GM19397 (cell line): ENCODE results near the gene SLC39A11.
"Not testable (repeated sequence)": the region's sequence is repeated elsewhere in the genome, so short reads cannot be mapped to it uniquely, and the experiment has no call there.

Experiments used
- ATAC-seq: cut with Tn5 transposase; IDR thresholded peaks from one replicate; pipeline ENCODE4 v1.9.1; 2021; ENCODE audit warnings: mild to moderate bottlenecking, moderate library complexity; ENCODE audit not compliant: unreplicated experiment

The SLC39A11 gene

DNA sequence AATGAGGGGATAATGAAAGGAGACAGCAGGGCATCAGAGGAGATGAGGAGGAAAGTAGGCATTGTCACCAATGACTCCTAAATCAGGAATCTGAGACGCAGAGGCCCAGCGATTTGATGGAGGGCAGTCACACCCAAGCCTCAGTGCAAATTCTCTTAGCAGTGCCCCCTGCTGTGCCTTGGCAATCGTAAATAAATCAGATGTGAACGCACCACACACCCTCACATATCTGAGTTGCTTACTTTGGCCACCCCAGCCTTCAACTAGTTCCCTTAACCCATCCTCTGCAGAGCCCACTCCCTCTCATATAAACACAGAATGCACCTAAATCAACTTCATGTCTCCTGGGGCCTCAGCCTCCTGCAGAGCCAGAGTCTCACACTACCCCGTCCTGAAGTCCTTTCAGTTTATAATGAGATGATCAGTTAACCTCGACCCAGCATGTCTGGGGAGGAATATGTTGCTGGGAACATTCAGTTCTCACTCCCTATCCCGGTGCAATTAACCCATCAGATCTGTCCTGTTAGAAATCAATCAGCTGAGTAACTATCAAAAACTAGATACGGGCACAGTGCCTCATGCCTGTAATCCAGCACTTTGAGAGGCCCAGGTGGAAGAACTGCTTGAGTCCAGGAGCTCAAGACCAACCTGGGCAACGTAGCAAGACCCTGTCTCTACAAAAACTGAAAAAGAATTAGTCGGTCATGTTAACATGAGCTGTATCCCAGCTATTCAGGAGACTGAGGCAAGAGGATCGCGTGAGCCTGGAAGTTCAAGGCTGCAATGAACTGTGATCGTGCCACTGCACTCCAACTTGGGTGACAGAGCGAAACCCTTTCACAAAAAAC lies 78.4 kb downstream of the SLC39A11 start:
- no peak for ATAC-seq

DNA sequence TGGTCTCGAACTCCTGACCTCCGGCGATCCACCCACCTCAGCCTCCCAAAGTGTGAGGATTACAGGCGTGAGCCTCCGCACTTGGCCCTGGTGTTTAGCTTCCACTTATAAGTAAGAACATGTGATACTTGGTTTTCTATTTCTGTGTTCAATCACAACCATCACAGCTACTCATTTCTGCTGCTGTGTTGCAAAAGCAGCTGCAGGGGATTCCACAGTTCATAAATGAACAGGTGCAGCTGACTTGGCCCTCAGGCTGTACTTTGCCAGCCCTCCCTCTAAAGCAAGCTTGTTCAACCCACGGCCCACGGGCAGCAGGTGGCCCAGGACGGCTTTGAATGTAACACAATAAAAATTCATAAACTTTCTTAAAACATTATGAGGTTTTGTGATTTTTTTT lies 79.2 kb downstream of the SLC39A11 start:
- no peak for ATAC-seq

DNA sequence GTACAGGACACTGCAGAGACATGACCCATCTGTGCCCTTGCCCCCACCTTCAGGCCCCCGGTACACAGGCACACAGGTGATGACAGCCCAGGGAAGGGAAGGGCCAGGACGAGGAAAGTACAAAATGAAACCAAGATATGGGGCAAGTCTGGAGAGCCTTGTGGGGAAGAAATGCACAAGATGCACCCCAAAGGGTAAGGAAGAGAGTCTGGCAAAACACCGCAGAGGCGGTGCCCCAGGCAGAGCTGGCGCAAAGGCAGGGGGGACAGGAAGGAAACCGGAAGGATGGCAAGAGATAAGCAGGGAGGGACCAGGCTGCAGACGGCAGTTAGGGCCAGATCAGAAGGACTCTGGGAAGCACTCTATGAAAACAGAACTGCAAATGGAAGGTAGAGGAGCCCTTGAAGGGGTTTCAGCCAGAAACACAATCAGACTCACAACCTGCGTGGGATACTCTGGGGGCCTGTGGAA lies 81.4 kb downstream of the SLC39A11 start:
- no peak for ATAC-seq

DNA sequence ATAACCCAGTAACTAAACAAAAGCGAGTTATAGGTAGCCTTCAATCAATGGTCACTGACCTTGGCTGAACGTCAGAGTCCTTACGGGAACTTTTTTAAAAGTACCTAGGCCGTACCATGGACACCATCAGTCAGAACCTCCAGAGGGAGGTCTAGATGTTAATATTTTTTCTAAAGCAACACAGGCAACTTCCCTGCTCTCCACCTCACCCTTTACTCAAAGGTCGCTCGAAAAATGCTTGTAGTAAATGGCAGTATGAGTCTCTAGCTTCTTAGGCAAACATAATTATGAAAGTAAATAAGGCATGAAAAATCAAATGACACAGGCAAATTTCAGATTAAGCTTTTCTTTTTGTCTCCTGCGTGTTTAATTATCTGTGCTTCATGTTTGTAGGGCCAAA lies 82.1 kb downstream of the SLC39A11 start:
- ATAC-seq, result no peak

DNA sequence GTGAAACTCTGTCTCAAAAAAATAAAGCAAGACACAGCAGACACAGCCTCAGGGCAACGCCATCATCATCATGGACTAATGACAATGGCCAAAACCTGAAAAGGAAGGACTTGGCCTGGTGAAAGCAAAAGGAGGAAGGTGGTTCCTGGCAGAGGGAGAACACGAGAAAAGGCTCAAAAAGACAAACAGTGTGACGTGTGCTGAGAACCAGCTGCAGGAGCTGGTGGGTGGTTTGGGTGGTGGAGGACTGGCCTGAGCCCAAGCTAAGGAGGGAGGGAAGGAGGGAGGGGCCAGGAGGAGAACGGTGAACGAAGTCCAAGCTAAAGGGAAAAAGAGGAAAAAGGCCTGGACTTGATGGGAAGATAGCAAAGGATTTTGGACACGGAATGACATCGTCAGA lies 85.1 kb downstream of the SLC39A11 start:
- no peak for ATAC-seq

DNA sequence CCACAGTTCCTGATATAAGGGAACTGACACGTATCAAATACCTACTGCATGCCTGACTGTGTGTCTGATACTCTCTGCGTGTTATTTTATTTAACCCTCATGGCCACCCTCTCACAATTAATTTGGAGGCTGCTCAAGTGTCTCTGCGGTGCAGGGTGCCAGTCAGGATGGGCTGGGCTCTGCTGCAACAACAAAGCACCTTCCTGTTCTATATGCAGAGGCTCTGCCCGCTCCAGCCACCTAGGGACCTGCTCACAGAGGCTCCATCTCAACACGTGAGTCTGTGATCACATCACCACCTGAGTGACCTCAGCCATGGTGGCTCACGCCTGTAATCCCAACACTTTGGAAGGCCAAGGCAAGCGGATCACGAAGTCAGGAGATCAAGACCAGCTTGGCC lies 87.1 kb downstream of the SLC39A11 start:
- ATAC-seq, result no peak

DNA sequence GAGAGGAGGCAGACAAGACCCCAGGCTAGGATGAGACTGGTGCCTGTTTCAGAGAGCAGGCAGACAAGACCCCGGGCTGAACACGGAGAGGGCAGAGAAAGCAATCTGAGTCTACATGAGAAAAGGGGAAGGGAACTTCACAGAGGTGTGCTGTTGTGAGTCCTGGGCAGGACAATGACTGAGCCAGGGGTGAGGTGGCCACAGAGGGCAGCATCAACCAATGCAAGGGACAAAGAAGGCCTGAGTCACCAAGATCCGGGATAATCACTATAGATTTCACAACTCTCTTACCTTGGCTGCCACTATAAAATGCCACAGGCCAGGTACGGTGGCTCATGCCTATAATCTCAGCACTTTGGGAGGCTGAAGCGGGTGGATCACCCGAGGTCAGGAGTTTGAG lies 89.0 kb downstream of the SLC39A11 start:
- no peak for ATAC-seq

DNA sequence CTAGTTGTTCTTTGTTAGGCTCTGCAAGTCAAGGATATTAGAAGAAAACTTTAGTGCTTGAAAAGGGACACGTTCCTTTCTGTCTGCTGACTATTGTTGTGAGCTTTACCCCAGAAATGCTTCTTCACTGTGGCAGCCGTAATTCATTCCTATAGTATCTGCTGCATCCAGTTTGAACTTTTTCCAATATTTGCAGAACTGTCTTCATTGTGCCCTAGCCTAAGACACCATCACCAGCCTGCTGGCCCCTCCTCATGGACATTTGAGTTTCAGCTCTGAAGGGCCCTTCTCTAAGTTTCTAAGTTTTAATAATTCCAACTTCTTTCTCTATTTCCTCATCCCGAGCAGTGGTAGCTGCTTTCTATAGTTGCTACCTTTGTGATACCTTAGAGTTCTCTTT lies 91.7 kb downstream of the SLC39A11 start:
- ATAC-seq, result no peak

DNA sequence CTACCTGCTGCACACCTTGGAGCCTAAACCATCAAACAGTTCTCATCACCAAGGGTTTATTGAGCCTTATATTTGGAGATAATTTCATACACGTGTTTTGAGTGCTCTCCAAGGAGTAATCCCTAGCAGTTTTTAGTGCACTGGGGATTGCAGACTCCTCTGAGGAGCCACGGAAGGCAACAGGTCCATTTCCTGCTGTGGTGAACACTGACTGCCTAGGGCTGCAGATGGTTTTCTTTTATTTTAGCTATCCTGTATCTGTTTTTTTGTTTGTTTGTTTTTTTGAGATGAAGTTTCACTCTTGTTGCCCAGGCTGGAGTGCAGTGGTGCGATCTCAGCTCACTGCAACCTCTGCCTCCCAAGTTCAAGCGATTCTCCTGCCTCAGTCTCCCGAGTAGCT lies 93.0 kb downstream of the SLC39A11 start:
- not testable (repeated sequence) for ATAC-seq

DNA sequence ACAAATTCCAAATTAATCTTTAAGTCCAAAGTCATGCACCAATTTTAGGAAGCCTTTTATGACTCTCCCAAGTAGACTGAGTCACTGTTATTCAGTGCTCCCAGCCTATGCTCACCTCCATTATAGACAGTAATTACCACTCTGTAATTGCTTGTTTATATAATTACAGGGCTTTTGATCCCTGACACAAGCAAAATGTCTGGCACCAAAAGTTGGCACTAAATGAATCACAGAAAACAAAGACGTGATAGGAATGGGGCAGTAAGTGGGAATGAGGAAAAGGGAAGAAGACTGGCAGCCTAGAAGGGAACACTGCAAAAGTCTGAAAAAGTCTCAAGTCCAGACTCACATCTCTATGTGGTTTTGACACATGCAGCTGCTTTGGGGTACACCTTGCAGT lies 94.1 kb downstream of the SLC39A11 start:
- no peak for ATAC-seq

DNA sequence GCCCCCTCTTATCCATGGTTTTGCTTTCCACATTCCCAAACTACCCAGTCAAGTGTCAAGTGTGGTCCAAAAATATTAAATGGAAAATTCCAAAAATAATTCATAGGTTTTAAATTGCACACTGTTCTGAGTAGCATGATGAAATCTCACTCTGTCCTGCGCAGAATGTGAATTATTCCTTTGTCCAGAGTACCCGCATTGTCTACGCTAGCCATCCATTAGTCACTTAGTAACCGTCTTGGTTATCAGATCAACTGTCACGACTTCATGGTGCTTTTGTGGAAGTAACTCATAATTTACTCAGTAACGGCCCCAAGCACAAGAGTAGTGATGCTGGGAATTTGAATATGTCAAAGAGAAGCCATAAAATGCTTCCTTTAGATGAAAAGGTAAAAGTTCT lies 94.9 kb downstream of the SLC39A11 start:
- ATAC-seq, result no peak

DNA sequence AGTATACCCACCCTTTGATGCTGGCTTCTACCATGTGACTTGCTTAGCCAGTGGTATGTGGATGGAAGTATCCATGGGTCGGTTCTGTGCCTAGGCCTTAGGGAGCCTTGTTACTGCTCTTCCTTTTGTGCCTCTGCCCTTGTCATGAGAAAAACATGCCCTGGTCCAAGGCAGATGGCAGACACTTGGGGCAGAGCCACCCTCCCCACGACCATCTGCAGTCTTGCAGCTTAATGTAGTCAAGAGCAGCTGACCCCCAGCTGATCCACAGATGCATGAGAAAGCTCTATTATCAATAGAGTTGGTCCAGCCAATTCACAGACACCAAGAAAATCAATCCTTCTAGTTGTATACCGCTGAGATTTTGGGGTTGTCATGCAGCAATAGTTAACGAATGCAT lies 95.7 kb downstream of the SLC39A11 start:
- no peak for ATAC-seq

DNA sequence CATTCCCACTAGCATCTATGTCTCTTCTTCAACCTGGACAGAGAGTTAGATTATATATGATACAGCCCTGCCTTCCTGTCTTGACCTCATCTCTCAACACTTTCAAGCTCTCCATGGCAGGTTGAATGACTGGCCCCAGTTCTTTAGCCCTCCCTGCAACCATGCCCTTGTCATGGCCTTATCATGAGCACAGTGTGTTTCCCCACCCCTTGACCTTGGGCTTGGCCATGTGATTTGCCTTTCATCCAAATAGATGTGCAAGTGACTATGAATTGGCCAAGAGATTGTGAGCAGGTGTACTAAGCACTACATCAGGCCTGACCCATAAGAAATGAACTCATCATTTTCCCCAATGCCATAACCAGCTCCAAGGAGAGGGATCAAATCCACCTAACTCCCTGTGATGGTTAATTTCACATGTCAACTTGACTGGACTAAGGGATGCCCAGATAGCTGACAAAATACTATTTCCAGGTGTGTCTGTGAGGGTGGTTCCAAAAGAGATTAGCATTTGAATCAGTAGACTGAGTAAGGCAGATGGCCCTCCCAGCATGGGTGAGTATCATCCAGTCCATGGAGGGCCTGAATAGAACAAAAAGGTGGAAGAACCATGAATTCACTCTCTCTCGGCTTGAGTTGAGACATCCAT lies 97.4 kb downstream of the SLC39A11 start:
- ATAC-seq, result no peak

DNA sequence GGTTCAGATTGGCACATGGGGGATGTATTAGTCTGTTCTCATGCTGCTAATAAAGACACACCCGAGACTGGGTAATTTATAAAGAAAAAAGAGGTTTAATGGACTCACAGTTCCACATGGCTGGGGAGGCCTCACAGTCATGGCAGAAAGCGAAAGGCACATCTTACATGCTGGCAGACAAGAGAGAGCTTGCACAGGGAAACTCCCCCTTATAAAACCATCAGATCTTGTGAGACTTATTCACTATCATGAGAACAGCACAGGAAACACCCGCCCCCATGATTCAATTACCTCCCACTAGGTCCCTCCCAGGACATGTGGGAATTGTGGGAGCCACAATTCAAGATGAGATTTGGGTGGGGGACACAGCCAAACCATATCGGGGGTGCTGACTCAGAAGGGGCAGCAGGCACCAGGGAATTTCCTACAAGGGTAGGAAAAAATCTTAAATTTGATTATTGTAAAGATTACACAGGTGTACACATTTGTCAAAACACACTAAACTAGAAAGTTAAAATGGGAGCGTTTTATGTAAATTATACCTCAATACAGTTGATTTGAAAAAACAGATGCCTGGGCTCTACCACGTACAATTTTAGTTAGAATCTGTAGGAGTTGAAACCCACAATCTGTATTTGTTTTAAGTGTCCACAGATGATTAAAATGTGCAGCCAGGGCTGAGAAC lies 99.6 kb downstream of the SLC39A11 start:
- not testable (repeated sequence) for ATAC-seq

DNA sequence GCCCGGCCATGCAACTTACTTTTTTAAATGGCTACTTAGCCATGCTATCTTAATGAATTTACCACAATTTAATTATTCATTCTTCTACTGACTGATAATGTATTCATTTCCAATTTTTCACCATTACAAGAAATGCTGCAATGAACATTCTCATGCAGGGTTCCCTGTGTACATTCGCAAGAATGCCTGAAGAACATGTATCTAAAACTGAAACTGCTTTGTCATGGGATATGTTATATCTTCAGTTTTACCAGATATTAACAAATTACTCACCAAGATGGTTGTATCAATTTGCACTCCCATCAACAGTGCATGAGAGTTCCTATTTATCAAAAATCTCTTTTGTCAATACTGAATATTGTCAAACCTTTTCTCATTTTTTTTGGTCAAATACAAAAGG lies 100.8 kb downstream of the SLC39A11 start:
- no peak for ATAC-seq

DNA sequence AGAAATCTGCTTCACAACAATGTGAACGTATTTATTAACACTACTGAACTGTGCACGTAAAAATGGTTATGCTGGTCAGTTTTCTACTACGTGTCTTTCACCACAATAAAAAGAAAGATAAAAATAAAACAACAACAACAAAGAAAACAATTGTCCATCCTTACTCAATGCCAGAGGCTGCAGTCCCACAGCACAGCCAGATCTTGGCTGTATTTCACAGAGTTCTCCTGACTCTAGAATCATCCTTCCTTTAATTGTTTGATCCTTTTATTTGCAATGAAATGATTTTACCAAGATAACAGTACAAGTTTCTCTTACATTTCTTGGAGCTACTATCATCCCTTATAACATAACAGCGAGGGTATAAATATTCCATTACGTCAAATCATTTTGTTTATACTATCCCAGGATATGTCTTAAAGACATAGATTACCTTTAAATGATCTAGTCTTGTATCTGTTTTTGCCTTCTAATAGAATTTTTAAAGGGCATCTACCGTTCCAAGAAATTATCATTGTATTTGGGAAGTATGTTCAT lies 103.3 kb downstream of the SLC39A11 start:
- no peak for ATAC-seq

DNA sequence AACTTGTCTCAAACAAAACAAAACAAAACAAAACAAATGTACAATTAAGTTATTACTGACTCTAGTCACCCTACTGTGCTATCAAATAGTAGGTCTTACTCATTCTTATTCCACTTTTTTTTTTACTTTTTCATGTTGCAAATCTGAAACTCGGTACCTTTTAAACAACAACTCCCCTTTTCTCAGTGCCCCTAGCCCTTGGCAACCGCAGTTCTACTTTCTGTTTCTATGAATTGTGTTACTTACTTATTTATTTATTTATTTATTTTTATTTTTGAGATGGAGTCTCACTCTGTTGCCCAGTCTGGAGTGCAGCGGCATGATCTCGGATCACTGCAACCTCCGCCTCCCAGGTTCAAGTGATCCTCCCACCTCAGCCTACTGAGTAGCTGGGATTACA lies 104.0 kb downstream of the SLC39A11 start:
- ATAC-seq, result no peak

DNA sequence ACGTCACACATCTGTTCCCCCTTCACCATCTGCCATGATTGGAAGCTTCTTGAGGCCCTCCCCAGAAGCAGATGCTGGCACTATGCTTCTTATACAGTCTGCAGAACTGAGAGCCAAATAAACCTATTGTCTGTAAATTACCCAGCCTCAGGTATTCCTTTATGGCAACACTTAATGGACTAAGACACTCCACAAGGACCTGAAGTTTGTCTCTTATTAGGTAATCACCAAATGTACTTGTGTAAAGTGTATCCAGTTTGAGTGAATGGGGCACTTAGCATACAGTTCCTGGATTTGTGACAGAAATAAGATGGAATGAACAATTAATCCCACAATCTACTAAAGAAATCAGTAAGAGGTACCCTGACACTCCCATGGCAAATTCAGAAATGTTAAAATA lies 105.3 kb downstream of the SLC39A11 start:
- ATAC-seq, result no peak

DNA sequence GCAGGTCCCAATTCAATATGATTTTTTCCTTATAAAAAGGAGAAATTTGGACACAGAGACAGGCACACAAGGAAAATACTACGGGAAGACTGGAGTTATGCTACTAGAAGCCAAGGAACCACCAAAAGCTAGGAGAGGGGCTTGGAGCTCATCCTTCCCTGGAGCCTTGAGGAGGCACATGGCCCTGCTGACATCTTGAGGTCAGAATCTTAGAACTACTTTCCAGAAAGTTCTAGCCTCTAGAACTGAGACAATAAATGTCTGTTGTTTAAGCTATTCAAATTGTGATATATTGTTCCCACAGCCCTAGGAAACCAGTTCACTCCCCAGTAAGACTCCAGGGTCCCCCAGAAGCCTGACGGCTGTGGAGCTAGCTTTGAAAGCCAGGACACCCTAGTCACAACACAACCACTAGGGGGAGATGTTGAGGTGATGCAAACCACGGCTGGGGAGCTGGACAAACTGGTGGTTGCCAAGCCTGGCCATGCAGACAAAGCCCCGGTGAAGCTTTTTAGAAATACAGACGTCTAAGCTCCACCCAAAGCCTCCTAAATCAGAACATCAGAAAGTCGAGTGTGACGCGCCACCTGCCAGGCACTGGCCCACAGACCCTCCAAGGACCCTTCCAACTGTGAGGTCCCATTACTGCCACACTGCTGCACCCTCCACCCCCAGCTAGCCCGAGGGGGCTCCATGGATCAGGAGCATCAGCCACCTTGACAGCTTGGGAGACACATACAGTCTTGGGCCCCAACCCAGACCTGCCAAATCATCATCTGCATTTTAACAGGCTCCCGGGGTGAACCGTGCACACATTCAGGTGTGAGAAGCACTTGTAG lies 106.4 kb downstream of the SLC39A11 start:
- ATAC-seq, result peak; percentile 92

DNA sequence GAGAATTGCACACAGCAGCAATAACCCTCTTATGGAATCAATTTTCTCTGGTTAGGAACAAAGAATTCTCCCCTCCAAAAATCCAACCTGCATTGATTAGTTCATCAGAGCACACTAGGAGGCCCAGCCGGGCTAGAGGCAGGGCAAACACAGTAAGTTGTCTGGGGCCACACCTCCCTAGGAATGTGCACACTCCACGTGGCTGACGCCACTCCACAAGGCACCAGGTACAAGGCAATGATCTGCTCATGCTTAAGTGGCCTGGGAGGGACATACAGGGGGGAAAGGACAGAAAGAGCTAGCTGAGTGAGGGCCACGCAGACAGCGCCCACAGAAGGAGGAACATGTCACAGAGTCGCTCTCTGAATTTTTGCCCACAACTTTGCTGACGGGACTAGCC lies 107.6 kb downstream of the SLC39A11 start:
- no peak for ATAC-seq
